ENCODE results near the gene CLDN34.

Gene CLDN34

GRCh38 chrX:10017872-10018271, 50.7 kb downstream of the CLDN34 start:
- ATAC-seq: no peak
- no peak overlapping the region for H3K4me3 Mint-ChIP-seq
- peaks cover 7% of the 10 kb centered on the region for H3K36me3 Mint-ChIP-seq
- no peak overlapping the region for H3K27ac Mint-ChIP-seq
- no peaks in the 10 kb centered on the region for H3K9me3 Mint-ChIP-seq
- H3K4me1 Mint-ChIP-seq: peaks cover 25% of the 10 kb centered on the region
- no peaks in the 10 kb centered on the region for H3K27me3 Mint-ChIP-seq

All from stimulated activated memory B cell treated with anti-CD40 and anti-IgM and Interleukin-4, amounts not matched to agents 10 μg/mL and 1 μg/mL and 100 μg/mL, for 72 hours (primary cell).